Adipocyte (in vitro differentiated cells): ENCODE data around the gene CD27.
A peak's percentile ranks its signal among the peaks of the same experiment; 100 is the strongest.
"Not testable (repeated sequence)": the region's sequence is repeated elsewhere in the genome, so short reads cannot be mapped to it uniquely, and the experiment has no call there.

Source experiments
- DNase-seq: peaks from one replicate; pipeline ENCODE4 v3.0.0-alpha.2; 2015; ENCODE audit warnings: low read depth
- H3K27me3 ChIP-seq: replicated peaks from 2 replicates; pipeline ENCODE4 v1.7.0; 2013; ENCODE audit warnings: mild to moderate bottlenecking, low read length, moderate library complexity; ENCODE audit not compliant: control insufficient read depth, insufficient read depth
- H3K36me3 ChIP-seq: 2 replicates; pipeline ENCODE4 v1.7.0; 2013; ENCODE audit warnings: low read length, mild to moderate bottlenecking, moderate library complexity; ENCODE audit not compliant: control insufficient read depth, insufficient read depth, severe bottlenecking
- H3K4me1 ChIP-seq: 2 replicates; pipeline ENCODE4 v1.7.0; 2013; ENCODE audit warnings: mild to moderate bottlenecking, low read length, moderate library complexity; ENCODE audit not compliant: control insufficient read depth, insufficient read depth
- H3K4me3 ChIP-seq: 2 replicates; pipeline ENCODE4 v1.7.0; 2013; ENCODE audit warnings: mild to moderate bottlenecking, low read length, moderate library complexity
- H3K9ac ChIP-seq: 2 replicates; pipeline ENCODE4 v1.7.0; 2013; ENCODE audit warnings: mild to moderate bottlenecking, low read length, moderate library complexity
- H3K9me3 ChIP-seq: 2 replicates; pipeline ENCODE4 v1.7.0; 2013; ENCODE audit warnings: mild to moderate bottlenecking, low read length, moderate library complexity; ENCODE audit not compliant: control insufficient read depth

Gene CD27

DNA sequence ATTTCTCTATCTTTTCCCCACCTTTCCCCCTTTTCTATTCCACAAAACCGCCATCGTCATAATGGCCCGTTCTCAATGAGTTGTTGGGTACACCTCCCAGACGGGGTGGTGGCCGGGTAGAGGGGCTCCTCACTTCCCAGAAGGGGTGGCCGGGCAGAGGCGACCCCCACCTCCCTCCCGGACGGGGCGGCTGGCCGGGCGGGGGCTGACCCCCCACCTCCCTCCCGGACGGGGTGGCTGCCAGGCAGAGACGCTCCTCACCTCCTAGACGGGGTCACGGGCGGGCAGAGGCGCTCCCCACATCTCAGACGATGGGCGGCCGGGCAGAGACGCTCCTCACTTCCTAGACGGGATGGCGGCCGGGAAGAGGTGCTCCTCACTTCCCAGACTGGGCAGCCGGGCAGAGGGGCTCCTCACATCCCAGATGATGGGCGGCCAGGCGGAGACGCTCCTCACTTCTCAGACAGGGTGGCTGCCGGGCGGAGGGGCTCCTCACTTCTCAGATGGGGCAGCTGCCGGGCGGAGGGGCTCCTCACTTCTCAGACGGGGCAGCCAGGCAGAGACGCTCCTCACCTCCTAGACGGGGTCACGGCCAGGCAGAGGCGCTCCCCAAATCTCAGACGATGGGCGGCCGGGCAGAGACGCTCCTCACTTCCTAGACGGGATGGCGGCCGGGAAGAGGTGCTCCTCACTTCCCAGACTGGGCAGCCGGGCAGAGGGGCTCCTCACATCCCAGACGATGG is 30.6 kb downstream of the CD27 start:
- H3K4me1 ChIP-seq = peaks cover 20% of the 10 kb centered on the region
- not testable (repeated sequence) for H3K4me3 ChIP-seq, H3K36me3 ChIP-seq, H3K9ac ChIP-seq, H3K27me3 ChIP-seq, H3K9me3 ChIP-seq, DNase-seq

DNA sequence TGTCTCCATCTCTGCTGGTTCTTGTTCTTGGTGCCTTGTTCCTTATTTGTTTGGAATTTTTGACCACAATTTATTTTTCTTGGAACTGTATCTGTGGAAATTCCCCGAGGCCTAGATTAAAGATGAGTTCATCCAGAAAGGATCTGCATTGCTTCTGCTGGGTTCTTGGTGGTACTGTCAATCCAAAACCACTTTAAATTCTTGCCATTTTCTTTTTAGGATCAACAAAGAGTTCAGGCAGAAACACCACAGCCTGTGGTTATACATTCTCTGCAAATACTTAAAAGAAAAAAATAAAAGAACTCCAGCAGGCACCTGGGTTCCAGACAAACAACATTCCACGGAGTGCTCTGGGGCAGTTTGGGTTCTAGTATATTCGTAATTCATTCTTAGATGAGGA is 31.7 kb downstream of the CD27 start:
- no peaks in the 10 kb centered on the region for H3K27me3 ChIP-seq
- DNase-seq = peak; percentile 65
- H3K9me3 ChIP-seq = no peaks in the 10 kb centered on the region
- H3K9ac ChIP-seq = no peak overlapping the region
- H3K36me3 ChIP-seq = no peaks in the 10 kb centered on the region
- no peak overlapping the region for H3K4me3 ChIP-seq
- H3K4me1 ChIP-seq = peaks cover 16% of the 10 kb centered on the region

DNA sequence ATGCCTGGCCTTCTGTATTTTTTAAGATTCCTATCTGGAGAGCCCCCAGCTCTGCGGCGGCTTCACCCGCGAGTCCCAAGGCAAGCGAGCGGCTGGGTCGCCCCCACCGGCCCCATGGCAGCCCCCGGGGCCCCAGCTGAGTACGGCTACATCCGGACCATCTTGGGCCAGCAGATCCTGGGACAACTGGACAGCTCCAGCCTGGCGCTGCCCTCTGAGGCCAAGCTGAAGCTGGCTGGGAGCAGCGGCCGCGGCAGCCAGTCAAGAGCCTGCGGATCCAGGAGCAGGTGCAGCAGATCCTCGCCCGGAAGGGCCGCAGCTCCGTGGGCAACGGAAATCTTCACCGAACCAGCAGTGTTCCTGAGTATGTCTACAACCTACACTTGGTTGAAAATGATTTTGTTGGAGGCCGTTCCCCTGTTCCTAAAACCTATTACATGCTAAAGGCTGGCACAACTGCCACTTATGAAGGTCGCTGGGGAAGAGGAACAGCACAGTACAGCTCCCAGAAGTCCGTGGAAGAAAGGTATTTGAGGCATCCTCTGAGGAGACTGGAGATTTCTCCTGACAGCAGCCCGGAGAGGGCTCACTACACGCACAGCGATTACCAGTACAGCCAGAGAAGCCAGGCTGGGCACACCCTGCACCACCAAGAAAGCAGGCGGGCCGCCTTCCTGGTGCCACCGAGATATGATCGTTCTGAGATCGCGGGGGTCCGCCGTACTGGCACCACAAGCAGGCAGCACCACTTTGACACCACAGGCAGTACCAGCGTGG is 33.0 kb downstream of the CD27 start:
- not testable (repeated sequence) for H3K9me3 ChIP-seq, H3K36me3 ChIP-seq, H3K4me3 ChIP-seq, H3K9ac ChIP-seq, H3K4me1 ChIP-seq, H3K27me3 ChIP-seq, DNase-seq

- Histone ChIP-seq H3K27me3 (no peaks in the 10 kb centered on the region), H3K36me3 (no peaks in the 10 kb centered on the region), H3K4me3 (no peak overlapping the region), H3K9me3 (no peaks in the 10 kb centered on the region), H3K4me1 (peaks cover 8% of the 10 kb centered on the region), H3K9ac (no peak overlapping the region)
- no peak for DNase-seq
Measured at GRCh38 chr12:6478416-6478815, 33.7 kb downstream of the CD27 start.

DNA sequence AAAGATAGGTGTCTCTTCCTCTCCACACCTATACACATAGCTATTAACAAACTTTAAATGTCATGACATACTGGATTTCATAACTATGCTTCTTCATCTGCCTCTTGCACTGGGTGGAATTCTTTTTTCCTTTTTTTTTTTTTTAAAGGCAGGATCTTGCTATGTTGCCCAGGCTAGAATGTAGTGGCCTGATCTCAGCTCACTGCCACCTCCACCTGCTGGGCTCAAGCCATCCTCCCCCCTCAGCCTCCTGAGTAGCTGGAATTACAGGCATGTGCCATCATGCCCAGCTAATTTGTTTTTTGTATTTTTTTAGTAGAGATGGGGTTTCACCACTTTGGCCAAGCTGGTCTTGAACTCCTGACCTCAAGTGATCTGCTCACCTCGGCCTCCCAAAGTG is 43.5 kb downstream of the CD27 start:
- Histone ChIP-seq H3K4me1 (peaks cover 7% of the 10 kb centered on the region), H3K9ac (no peak overlapping the region), H3K4me3 (no peak overlapping the region), H3K36me3 (peaks cover 3% of the 10 kb centered on the region), H3K27me3 (no peaks in the 10 kb centered on the region), H3K9me3 (no peaks in the 10 kb centered on the region)
- no peak for DNase-seq

- no peak for DNase-seq
- Histone ChIP-seq H3K4me1 (peaks cover 9% of the 10 kb centered on the region), H3K27me3 (no peaks in the 10 kb centered on the region), H3K36me3 (peaks cover 3% of the 10 kb centered on the region), H3K9ac (no peak overlapping the region), H3K4me3 (no peak overlapping the region), H3K9me3 (no peaks in the 10 kb centered on the region)
Measured at GRCh38 chr12:6489449-6489848, 44.7 kb downstream of the CD27 start.

DNA sequence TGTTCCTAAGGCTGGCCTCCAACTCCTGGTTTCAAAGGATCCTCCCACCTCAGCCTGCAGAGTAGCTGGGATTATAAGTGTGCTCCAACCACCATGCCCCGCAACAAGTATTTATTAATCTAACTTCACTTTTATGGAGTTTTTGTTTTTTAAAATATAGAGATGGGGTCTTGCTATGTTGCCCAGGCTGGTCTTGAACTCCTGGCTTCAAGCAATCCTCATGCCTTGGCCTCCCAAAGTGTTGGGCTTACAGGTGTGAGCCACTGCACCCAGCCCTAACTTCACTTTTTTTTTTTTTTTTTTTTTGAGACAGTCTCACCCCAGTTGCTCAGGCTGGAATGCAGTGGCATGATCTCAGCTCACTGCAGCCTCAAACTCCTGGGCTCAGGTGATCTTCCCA is 45.9 kb downstream of the CD27 start:
- H3K36me3 ChIP-seq, H3K9me3 ChIP-seq, DNase-seq, H3K27me3 ChIP-seq, H3K4me3 ChIP-seq, H3K9ac ChIP-seq: not testable (repeated sequence)
- peaks cover 18% of the 10 kb centered on the region for H3K4me1 ChIP-seq

GRCh38 chr12:6492838-6493496 is 48.2 kb downstream of the CD27 start, which contains the start of gene MRPL51:
Gene MRPL51 (minus strand): TSS chr12:6493262. CDS start chr12:6493136, 126 bp downstream.
- H3K9me3 ChIP-seq = no peaks in the 10 kb centered on the region
- peaks cover 18% of the 10 kb centered on the region for H3K4me1 ChIP-seq
- DNase-seq = peak; percentile 99
- no peaks in the 10 kb centered on the region for H3K27me3 ChIP-seq
- H3K4me3 ChIP-seq = peak within 1 kb of the TSS; percentile 94
- peaks cover 11% of the 10 kb centered on the region for H3K36me3 ChIP-seq
- peak within 1 kb of the TSS; percentile 95 for H3K9ac ChIP-seq

DNA sequence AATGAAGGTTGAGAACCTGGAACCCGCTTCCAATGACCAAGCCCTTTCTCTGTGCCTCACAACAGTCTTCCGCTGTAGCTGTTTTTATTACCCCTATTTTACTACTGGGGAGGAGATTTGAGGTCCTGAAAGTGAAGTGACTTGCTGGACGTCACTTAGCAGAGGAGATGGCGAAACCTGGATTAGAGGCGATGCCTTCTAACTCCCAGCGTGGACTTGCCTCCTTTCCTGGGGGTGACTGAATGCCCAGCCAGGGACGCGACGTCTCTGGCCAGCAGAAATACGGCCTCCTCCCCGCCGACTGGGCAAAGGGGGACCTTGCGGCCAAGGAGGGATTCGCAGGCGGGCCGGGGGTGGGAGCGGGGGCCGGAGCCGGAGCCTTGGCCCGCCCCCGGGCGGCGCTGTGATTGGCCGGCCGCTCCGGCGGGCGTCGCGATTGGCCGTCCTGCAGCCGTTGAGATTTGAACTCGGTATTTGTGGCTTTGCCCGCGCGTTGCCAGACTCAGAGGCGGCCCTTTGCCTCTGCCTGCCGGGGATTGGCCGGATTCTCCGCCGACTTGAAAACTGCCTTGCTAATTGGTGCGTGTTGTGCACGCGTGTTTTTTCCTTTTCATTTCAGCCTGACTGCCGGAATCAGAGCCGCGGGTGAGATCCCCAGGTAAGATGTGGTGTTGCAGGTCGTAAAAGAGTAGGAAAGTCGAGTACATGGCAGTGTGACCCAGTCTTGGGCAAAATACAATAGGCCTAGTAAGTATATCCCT is 48.9 kb downstream of the CD27 start, which contains the start of gene NCAPD2:
NCAPD2 (plus strand) TSS at position 606 of the 761 bp plus-strand sequence. CDS start 997 bp downstream, outside the sequence.
- peaks cover 12% of the 10 kb centered on the region for H3K36me3 ChIP-seq
- DNase-seq = peak; percentile 99
- peak within 1 kb of the TSS; percentile 94 for H3K4me3 ChIP-seq
- no peaks in the 10 kb centered on the region for H3K27me3 ChIP-seq
- H3K4me1 ChIP-seq = peaks cover 18% of the 10 kb centered on the region
- no peaks in the 10 kb centered on the region for H3K9me3 ChIP-seq
- peak within 1 kb of the TSS; percentile 95 for H3K9ac ChIP-seq

DNA sequence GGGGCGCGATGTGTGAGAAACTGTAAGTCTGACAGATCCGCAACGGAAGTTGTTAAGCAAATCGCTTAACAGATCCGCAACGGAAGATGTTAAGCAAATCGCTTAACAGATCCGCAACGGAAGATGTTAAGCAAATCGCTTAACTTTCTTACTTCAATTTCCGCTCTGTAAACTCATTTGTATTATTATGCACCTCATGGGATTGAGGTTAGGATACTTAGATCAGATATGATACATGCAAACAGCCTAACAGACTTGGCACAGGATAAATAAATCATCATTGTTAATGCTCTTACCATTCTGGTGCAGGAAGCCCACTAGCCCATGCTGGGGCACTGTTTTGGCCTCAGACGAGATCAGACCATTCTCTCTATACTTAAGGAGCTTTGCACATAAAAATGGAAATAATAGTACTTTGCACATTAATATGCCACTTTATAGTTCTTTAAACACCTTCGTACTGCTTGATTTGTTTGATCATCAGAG is 49.5 kb downstream of the CD27 start:
- peaks cover 18% of the 10 kb centered on the region for H3K36me3 ChIP-seq
- no peaks in the 10 kb centered on the region for H3K27me3 ChIP-seq
- H3K4me1 ChIP-seq = peaks cover 18% of the 10 kb centered on the region
- H3K9ac ChIP-seq = peak overlapping the region; percentile 64
- DNase-seq = no peak
- no peaks in the 10 kb centered on the region for H3K9me3 ChIP-seq
- peak overlapping the region; percentile 94 for H3K4me3 ChIP-seq
